Keratinocyte (primary cell): Measurements from ENCODE around the gene STPG4. TPM values are rescaled to one million over a fixed set of nuclear protein-coding genes. Genes with fewer than 3 reads are reported as not detected.
"Not testable (repeated sequence)": the region's sequence is repeated elsewhere in the genome, so short reads cannot be mapped to it uniquely, and the experiment has no call there.

ENCODE experiments used
- DNase-seq: peaks from one replicate; pipeline ENCODE4 v3.0.0-alpha.2; 2011; ENCODE audit warnings: low read depth, missing footprints, low spot score
- FAIRE-seq: peaks from 2 replicates; lab custom pipeline; 2011; peaks lifted over from hg19 to GRCh38; lab: Jason Lieb, UNC
- H2AFZ ChIP-seq: 2 replicates; pipeline ENCODE4 v1.6.0; 2012; ENCODE audit warnings: low read length, control low read depth, inconsistent platforms; ENCODE audit not compliant: control insufficient read depth
- H3K27ac ChIP-seq: 2 replicates; pipeline ENCODE4 v1.5.1; 2011; ENCODE audit warnings: low read length; ENCODE audit not compliant: control insufficient read depth, insufficient read depth
- H3K27me3 ChIP-seq: 3 replicates; pipeline ENCODE4 v1.6.0; 2011; ENCODE audit warnings: low read length; ENCODE audit not compliant: control insufficient read depth, insufficient read depth; ENCODE audit errors: extremely low read depth
- H3K36me3 ChIP-seq, 2 experiments: 2 replicates in 1 of 2; 3 replicates in 1 of 2; pipeline ENCODE4 v1.5.1; 2011; ENCODE audit warnings: low read length in 2 of 2, mild to moderate bottlenecking in 1 of 2; ENCODE audit not compliant: control insufficient read depth in 2 of 2, insufficient read depth in 2 of 2; ENCODE audit errors: extremely low read depth in 1 of 2
- H3K4me1 ChIP-seq: 3 replicates; pipeline ENCODE4 v1.5.1; 2011; ENCODE audit warnings: low read length; ENCODE audit not compliant: control insufficient read depth, insufficient read depth; ENCODE audit errors: extremely low read depth
- H3K4me2 ChIP-seq: 3 replicates; pipeline ENCODE4 v1.6.0; 2011; ENCODE audit warnings: low read depth, low read length; ENCODE audit not compliant: control insufficient read depth, insufficient read depth; ENCODE audit errors: extremely low read depth
- H3K4me3 ChIP-seq, 3 experiments: fragments of 200-600 bp in 1 of 3; sonication (generic) in 1 of 3; 2 replicates in 2 of 3; 3 replicates in 1 of 3; pipeline ENCODE4 v1.5.1; 2011 to 2016; ENCODE audit warnings: low read length in 3 of 3, mild to moderate bottlenecking in 3 of 3, control low read depth in 2 of 3, inconsistent platforms in 1 of 3, low read depth in 1 of 3, mixed read lengths in 1 of 3, mixed run types in 1 of 3, moderate library complexity in 1 of 3; ENCODE audit not compliant: control insufficient read depth in 2 of 3, insufficient read depth in 2 of 3; ENCODE audit errors: extremely low read depth in 1 of 3
- H3K79me2 ChIP-seq: 2 replicates; pipeline ENCODE4 v1.6.0; 2012; ENCODE audit warnings: low read length; ENCODE audit not compliant: control insufficient read depth, insufficient read depth
- H3K9ac ChIP-seq: 3 replicates; pipeline ENCODE4 v1.6.0; 2011; ENCODE audit warnings: low read length; ENCODE audit not compliant: control insufficient read depth, insufficient read depth; ENCODE audit errors: extremely low read depth
- H3K9me1 ChIP-seq: 3 replicates; pipeline ENCODE4 v1.6.0; 2011; ENCODE audit warnings: low read length; ENCODE audit not compliant: control insufficient read depth, insufficient read depth; ENCODE audit errors: extremely low read depth
- H3K9me3 ChIP-seq: 2 replicates; pipeline ENCODE4 v1.5.1; 2012; ENCODE audit warnings: low read depth, low read length; ENCODE audit not compliant: control insufficient read depth
- H4K20me1 ChIP-seq: 3 replicates; pipeline ENCODE4 v1.6.0; 2011; ENCODE audit warnings: low read length; ENCODE audit not compliant: control insufficient read depth, insufficient read depth; ENCODE audit errors: extremely low read depth
- EZH2 ChIP-seq: IDR thresholded peaks from one replicate; pipeline ENCODE4 v1.6.1; 2012; ENCODE audit warnings: inconsistent platforms, mild to moderate bottlenecking, low read length, moderate library complexity
- dilution Hi-C: fragments of 300-500 bp; cut with MboI; formaldehyde crosslinking; loops from one replicate; pipeline ENCODE4 v1.7.0; 2020; ENCODE audit warnings: low sequenced_read_pairs; ENCODE audit not compliant: extremely low pct_ligation_motif_present
- polyA plus RNA-seq, 5 experiments: library from polyadenylated mRNA; depleted of rRNA in 3 of 5; stranded (reverse) in 3 of 5; stranded (forward) in 1 of 5; unstranded in 1 of 5; fragments of >200 nt; gene quantifications; 1 replicate in 1 of 5; 2 replicates in 3 of 5; 3 replicates in 1 of 5; pipeline versions ENCODE4 v1.2.1 to v1.2.3, GENCODE V29; 2011 to 2012; ENCODE audit warnings: missing spikeins in 2 of 5, low read depth in 1 of 5, low replicate concordance in 1 of 5
- TF ChIP-seq, protein P1 (sequence below), 3 experiments: IDR thresholded peaks in 1 of 3; conservative IDR thresholded peaks in 1 of 3; optimal IDR thresholded peaks in 1 of 3; 2 replicates in 2 of 3; 3 replicates in 1 of 3; pipeline versions ENCODE3 to v1.5.1; 2011; ENCODE audit warnings: low read length in 3 of 3, mild to moderate bottlenecking in 3 of 3, moderate library complexity in 2 of 3, control low read depth in 1 of 3, inconsistent platforms in 1 of 3; ENCODE audit not compliant: insufficient read depth in 2 of 3; ENCODE audit errors: extremely low read depth in 1 of 3

Gene STPG4
- polyA plus RNA-seq, 1 donor (not counting 4 experiments of a cell fraction or from before 2014, with no cell fraction given): 0.26 TPM

DNA sequence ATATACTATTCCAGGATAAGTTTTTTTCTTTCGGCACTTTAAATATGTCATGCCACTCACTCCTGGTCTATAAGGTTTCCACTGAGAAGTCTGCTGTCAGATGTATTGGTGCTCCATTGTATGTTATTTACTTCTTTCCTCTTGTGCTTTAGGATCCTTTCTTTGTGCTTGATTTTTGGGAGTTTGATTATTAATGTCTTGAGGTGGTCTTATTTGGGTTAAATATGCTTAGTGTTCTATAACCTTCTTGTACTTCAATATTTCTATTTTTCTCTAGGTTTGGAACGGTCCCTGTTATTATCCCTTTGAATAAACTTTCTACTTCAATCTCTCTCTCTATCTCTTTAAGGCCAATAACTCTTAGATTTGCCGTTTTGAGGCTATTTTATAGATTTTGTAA, 28.3 kb downstream of the STPG4 start:
- Histone ChIP-seq H3K79me2 (no peaks in the 10 kb centered on the region), H3K9ac (no peak overlapping the region), H3K9me1 (no peaks in the 10 kb centered on the region), H2AFZ (no peak overlapping the region), H4K20me1 (no peaks in the 10 kb centered on the region), H3K4me2 (no peak overlapping the region), H3K27me3 (no peaks in the 10 kb centered on the region), H3K36me3 (peaks cover 0 to 1% of the 10 kb centered on the region in 2 experiments), H3K4me3 (no peak overlapping the region), H3K27ac (no peak overlapping the region), H3K9me3 (no peaks in the 10 kb centered on the region), H3K4me1 (peaks cover 1% of the 10 kb centered on the region)
- DNase-seq: no peak
- FAIRE-seq: no peak
- dilution Hi-C loops: no loop called here
- TF ChIP-seq EZH2: no peak
- TF ChIP-seq, protein P1, sequence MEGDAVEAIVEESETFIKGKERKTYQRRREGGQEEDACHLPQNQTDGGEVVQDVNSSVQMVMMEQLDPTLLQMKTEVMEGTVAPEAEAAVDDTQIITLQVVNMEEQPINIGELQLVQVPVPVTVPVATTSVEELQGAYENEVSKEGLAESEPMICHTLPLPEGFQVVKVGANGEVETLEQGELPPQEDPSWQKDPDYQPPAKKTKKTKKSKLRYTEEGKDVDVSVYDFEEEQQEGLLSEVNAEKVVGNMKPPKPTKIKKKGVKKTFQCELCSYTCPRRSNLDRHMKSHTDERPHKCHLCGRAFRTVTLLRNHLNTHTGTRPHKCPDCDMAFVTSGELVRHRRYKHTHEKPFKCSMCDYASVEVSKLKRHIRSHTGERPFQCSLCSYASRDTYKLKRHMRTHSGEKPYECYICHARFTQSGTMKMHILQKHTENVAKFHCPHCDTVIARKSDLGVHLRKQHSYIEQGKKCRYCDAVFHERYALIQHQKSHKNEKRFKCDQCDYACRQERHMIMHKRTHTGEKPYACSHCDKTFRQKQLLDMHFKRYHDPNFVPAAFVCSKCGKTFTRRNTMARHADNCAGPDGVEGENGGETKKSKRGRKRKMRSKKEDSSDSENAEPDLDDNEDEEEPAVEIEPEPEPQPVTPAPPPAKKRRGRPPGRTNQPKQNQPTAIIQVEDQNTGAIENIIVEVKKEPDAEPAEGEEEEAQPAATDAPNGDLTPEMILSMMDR (optimal IDR thresholded peaks at IDR 0.05 in 1 of 3, IDR thresholded peaks at IDR 0.05 in 1 of 3, conservative IDR thresholded peaks at IDR 0.05 in 1 of 3; ENCODE audit: extremely low read depth in 1 of 3, insufficient read depth in 2 of 3, low read length in 3 of 3): no peak

DNA sequence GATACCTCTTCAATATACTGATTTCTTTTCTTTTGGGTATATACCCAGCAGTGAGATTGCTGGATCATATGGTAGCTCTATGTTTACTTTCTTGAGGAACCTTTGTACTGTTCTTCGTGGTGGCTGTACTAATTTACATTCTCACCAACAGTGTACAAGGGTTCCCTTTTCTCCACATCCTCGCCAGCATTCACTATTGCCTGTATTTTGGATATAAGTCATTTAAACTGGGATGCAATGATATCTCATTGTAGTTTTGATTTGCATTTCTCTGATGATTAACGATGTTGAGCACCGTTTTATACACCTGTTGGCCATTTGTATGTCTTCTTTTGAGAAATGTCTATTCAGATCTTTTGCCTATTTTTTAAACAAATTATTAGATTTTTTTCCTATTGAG, 30.4 kb downstream of the STPG4 start:
- dilution Hi-C loops, H3K9ac ChIP-seq, H3K27ac ChIP-seq, H3K36me3 ChIP-seq, DNase-seq, H3K9me1 ChIP-seq, H3K9me3 ChIP-seq, H3K79me2 ChIP-seq, H3K4me2 ChIP-seq, H3K4me3 ChIP-seq, FAIRE-seq, H4K20me1 ChIP-seq, H2AFZ ChIP-seq, H3K27me3 ChIP-seq: not testable (repeated sequence)
- H3K4me1 ChIP-seq: peaks cover 15% of the 10 kb centered on the region

DNA sequence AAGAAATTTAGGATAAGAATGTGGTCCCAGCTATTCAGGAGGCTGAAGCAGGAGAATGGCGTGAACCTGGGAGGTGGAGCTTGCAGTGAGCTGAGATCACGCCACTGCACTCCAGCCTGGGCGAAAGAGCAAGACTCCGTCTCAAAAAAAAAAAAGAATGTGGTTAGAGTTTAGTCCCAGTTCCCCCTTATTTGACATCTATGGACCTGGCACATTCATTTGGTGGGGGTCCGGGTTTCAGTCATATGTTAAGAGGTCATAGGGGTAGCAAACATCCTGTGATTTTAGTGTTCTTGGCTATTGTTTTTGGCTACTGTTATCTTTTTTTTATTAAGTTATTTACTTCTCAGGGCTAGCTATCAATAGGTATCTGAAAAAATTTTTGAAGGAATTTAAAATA, 34.7 kb downstream of the STPG4 start:
- H3K4me1 ChIP-seq: peaks cover 33% of the 10 kb centered on the region
- H3K79me2 ChIP-seq, DNase-seq, dilution Hi-C loops, H4K20me1 ChIP-seq, H3K4me2 ChIP-seq, H3K36me3 ChIP-seq, H2AFZ ChIP-seq, H3K27me3 ChIP-seq, H3K9me1 ChIP-seq, H3K9me3 ChIP-seq, H3K4me3 ChIP-seq, H3K9ac ChIP-seq, H3K27ac ChIP-seq, FAIRE-seq: not testable (repeated sequence)
